ENCODE measurements around the gene DACT2.
"Not testable (repeated sequence)": the region's sequence is repeated elsewhere in the genome, so short reads cannot be mapped to it uniquely, and the experiment has no call there.

The DACT2 gene

DNA sequence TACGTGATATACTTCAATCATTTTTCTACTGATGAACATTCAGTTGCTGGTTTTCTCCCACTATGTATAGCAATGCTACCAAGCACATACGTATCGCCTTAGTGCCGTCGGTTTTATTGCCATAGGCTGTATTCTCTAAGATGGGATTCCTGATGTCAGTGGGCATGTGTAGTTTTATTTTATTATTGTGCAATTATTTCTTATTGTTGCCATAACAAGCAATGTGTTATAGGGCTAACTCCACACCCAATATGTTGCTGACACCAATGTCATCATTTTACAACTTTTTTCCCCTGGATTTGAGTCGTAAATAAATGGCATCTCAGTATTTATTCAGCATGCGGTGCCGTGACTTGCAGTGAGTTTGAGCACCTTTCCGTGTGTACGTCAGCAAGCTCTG lies 10.8 kb upstream of the DACT2 start:
- Histone ChIP-seq H3K27me3 (ENCODE audit: insufficient read depth, low read length) (no peaks in the 10 kb centered on the region), H3K4me3 (ENCODE audit: low read length) (no peak overlapping the region), H3K36me3 (ENCODE audit: insufficient read depth, low read length) (no peaks in the 10 kb centered on the region), H2AFZ (ENCODE audit: low read depth, low read length) (no peak overlapping the region), H3K4me1 (ENCODE audit: insufficient read depth, low read length) (peaks cover 14% of the 10 kb centered on the region), H3K9me3 (ENCODE audit: low read length) (no peaks in the 10 kb centered on the region)

DNA sequence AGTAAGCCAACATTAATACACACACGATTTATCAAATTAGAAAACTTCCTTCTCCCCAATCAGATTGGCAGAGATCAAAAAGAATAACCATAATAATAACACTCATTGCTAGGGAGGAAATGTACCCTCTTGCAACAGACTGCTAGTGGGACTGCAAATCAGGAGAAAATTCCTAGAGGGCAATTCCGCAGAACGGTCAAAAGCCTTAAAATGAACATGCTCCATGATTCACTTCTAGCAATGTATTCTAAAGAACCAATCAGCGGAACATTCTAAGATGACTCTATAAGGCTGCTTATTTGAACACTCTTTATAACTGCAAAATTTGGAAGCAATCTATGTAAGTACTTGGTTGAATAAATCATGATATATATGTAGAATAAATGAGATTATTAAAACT lies 8.5 kb upstream of the DACT2 start:
- H3K4me3 ChIP-seq (ENCODE audit: low read length): no peak overlapping the region
- H2AFZ ChIP-seq (ENCODE audit: low read depth, low read length): no peak overlapping the region
- H3K4me1 ChIP-seq (ENCODE audit: insufficient read depth, low read length): peaks cover 14% of the 10 kb centered on the region
- no peaks in the 10 kb centered on the region for H3K9me3 ChIP-seq (ENCODE audit: low read length)
- H3K36me3 ChIP-seq (ENCODE audit: insufficient read depth, low read length): no peaks in the 10 kb centered on the region
- H3K27me3 ChIP-seq (ENCODE audit: insufficient read depth, low read length): no peaks in the 10 kb centered on the region

DNA sequence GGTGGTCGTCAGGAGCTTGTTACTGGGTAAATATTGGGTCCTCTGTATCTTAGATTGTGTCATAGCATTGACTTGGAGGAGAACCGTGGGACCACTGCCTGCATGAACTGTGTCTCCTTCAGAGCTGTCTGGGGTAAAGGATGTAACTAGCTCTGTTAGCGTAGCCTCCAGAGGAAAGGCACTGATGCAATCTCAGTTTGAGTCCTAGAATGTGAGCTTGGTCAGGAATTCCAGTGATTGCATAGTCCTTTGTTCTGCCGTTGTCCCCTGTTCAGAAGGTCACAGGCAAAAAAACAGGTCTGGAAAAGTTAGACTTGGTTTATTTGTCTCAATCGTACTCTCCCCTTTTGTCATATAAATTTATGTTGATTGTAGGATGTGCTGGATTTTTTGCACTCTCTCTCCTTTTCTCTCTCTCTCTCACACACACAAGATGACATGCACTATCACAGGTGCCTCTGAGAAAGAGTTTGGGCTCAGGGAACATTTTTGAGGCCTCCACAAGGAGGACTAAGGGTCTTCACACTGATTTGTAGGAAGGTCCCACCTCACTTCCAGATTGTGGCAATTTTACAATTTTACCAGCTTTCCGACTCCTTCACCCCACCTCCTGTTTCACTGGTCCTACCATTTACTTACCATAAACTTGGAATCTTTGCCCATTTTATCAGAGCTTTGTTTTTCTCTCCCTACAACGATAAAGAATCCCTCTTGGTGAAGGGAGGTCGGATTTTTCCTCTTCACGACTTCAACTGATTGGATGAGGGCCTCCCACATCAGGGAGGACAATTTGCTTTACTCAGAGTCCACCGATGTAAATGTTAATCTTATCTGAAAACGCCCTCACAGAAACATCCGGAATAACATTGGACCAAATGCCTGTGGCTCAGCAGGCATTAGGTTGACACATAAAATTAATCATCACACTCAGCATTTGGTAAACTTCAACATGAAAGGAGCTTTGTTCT lies 7.0 kb upstream of the DACT2 start:
- Histone ChIP-seq H3K4me1 (ENCODE audit: insufficient read depth, low read length) (peaks cover 14% of the 10 kb centered on the region), H3K9me3 (ENCODE audit: low read length) (no peaks in the 10 kb centered on the region), H3K27me3 (ENCODE audit: insufficient read depth, low read length) (no peaks in the 10 kb centered on the region), H3K36me3 (ENCODE audit: insufficient read depth, low read length) (no peaks in the 10 kb centered on the region), H2AFZ (ENCODE audit: low read depth, low read length) (peak overlapping the region; percentile 6), H3K4me3 (ENCODE audit: low read length) (no peak overlapping the region)

DNA sequence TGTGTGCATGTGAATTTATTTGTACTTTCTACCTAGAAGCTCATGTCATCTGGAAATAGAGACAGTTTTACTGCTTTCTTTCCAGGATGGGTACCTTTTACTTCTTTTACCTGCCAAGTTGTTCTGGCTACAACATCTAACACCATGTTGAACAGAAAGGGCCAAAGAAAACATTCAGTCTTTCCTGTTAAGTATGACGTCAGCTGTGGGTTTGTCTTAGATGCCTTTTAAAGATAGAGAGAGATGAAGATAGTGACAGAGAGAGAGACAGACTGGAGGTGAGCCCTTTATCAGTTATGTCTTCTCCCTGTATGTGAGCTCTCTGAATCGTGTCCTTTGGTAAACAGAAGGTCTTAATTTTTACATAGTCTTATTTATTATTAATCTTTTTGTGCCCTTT lies 3.4 kb upstream of the DACT2 start:
- H3K27me3 ChIP-seq (ENCODE audit: insufficient read depth, low read length): no peaks in the 10 kb centered on the region
- H3K9me3 ChIP-seq (ENCODE audit: low read length): no peaks in the 10 kb centered on the region
- no peak overlapping the region for H3K4me3 ChIP-seq (ENCODE audit: low read length)
- peaks cover 25% of the 10 kb centered on the region for H3K4me1 ChIP-seq (ENCODE audit: insufficient read depth, low read length)
- no peak overlapping the region for H2AFZ ChIP-seq (ENCODE audit: low read depth, low read length)
- H3K36me3 ChIP-seq (ENCODE audit: insufficient read depth, low read length): no peaks in the 10 kb centered on the region

DNA sequence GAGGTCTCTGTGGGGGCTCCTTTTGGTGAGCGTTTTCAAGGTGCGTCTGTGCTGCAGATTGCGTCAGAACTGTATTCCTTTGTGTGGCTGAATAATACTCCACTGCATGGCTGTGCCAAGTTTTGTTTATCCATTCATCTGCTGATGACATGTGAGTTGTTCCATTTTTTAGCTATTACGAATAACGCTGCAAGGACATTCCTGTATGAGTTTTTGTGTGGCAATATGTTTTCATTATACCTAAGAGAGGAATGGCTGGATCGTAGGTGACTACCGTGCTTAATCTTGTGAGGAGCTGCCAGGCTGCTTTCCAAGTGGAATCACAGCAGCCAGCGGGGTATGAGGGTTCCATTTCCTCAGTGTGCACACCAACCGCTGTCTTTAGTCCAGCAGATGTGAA lies 1.1 kb upstream of the DACT2 start:
- peaks cover 15% of the 10 kb centered on the region for H3K4me1 ChIP-seq (ENCODE audit: insufficient read depth, low read length)
- no peaks in the 10 kb centered on the region for H3K9me3 ChIP-seq (ENCODE audit: low read length)
- no peaks in the 10 kb centered on the region for H3K36me3 ChIP-seq (ENCODE audit: insufficient read depth, low read length)
- no peaks in the 10 kb centered on the region for H3K27me3 ChIP-seq (ENCODE audit: insufficient read depth, low read length)
- H3K4me3 ChIP-seq (ENCODE audit: low read length): no peak overlapping the region
- no peak overlapping the region for H2AFZ ChIP-seq (ENCODE audit: low read depth, low read length)

DNA sequence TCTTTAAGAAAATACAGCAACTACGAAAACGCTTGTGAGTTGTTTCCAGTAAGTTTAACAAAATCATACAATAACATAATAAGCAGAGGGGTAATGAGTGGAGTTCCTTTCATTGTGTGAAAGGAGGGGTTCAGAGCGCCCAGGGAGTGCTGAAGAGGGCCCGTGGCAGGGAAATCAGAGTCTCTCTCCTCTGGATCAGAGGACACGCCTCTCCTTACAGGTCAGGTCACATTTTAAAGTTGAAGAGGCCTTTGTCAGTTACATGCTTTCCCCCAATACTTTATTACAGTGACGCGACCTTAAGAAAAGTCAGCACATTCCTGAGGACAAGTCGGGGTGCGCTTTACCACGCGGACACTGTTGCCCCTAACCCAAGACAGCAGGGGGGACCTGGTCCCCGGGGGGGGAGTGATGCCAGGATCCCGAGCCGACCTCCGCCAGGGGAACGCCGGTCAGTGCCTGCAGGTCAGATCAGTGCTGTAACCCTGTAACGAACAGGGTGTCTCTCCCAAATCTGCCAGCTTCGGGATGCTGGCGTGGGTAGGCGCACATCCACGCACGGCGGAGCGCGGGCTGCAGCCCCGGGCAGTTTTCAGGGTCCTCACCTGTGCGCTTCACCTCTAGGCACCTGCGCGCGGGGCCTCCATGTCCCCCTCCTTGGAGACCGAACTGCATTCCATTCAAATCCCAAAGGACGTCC lies 848 bp downstream of the DACT2 start:
- Histone ChIP-seq H3K9me3 (ENCODE audit: low read length) (no peaks in the 10 kb centered on the region), H2AFZ (ENCODE audit: low read depth, low read length) (peak overlapping the region; percentile 95), H3K4me3 (ENCODE audit: low read length) (peak overlapping the region; percentile 56), H3K4me1 (ENCODE audit: insufficient read depth, low read length) (peaks cover 21% of the 10 kb centered on the region), H3K27me3 (ENCODE audit: insufficient read depth, low read length) (no peaks in the 10 kb centered on the region), H3K36me3 (ENCODE audit: insufficient read depth, low read length) (no peaks in the 10 kb centered on the region)

DNA sequence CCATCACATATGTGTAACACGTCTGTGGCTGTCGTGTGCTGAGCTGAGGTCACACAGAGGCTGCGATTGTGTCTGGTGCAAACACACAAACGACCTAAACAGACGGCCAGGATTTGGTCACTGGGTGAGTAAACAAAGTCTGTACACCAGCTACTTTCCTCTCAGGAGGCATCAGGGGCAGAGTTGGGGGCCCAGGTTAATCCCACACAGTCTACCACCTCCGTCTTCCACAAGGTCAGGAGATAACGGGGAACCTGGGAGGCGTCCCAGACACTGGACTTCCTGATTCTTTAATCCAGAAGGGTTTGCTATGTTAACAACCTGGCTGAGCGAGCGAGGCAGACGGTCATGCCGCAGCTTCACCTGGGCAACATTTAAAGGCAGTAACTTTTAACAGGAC lies 1.5 kb downstream of the DACT2 start:
- Histone ChIP-seq H3K4me1 (ENCODE audit: insufficient read depth, low read length) (peaks cover 27% of the 10 kb centered on the region), H3K27me3 (ENCODE audit: insufficient read depth, low read length) (no peaks in the 10 kb centered on the region), H2AFZ (ENCODE audit: low read depth, low read length) (no peak overlapping the region), H3K36me3 (ENCODE audit: insufficient read depth, low read length) (no peaks in the 10 kb centered on the region), H3K9me3 (ENCODE audit: low read length) (no peaks in the 10 kb centered on the region), H3K4me3 (ENCODE audit: low read length) (peak overlapping the region; percentile 56)

DNA sequence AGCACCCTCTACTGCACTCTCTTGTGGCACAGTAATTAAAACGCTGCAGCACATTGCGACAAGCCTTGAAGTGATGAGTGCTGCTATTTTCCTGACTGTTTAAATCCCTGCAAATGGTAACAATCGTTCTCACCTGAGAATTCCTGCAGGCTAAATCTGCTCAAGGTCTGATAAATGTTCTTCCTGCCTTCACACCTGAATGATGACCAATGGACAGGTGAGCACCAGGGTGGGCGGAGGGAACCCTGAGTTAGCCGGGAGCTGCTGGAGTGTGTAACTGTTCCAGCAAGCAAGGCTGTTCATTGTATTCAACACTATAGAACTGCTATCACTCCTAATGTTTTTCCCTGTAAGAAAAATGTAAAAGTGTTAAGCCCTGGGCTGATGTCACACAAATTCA lies 4.0 kb downstream of the DACT2 start:
- no peaks in the 10 kb centered on the region for H3K27me3 ChIP-seq (ENCODE audit: insufficient read depth, low read length)

DNA sequence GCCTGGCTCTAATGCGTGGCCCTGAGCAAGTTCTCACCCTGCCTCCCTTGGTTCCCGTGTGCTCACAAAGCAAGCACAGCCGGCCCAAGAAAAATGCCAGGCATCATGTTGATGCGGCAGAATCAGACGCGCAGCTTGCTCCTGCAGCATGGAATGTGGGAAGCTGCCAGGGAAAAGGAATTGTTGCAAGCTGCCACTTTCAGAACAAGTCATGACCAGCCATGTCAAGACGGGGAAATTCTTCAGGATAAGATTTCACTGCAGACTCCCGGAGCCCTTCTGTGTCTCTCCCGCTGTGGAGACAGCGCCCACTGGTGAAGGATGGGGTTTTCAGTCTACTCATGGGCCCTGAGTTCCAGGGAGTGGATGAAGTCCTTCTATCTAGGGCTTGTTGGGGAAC lies 4.6 kb downstream of the DACT2 start:
- H3K36me3 ChIP-seq (ENCODE audit: insufficient read depth, low read length): peaks cover under 1% of the 10 kb centered on the region
- no peak overlapping the region for H2AFZ ChIP-seq (ENCODE audit: low read depth, low read length)
- H3K27me3 ChIP-seq (ENCODE audit: insufficient read depth, low read length): no peaks in the 10 kb centered on the region
- H3K9me3 ChIP-seq (ENCODE audit: low read length): no peaks in the 10 kb centered on the region
- H3K4me1 ChIP-seq (ENCODE audit: insufficient read depth, low read length): peaks cover 27% of the 10 kb centered on the region
- no peak overlapping the region for H3K4me3 ChIP-seq (ENCODE audit: low read length)

More for the DNA sequence above, 4.0 kb downstream of the DACT2 start:
- no peaks in the 10 kb centered on the region for H3K9me3 ChIP-seq (ENCODE audit: low read length)
- H3K36me3 ChIP-seq (ENCODE audit: insufficient read depth, low read length): no peaks in the 10 kb centered on the region
- H2AFZ ChIP-seq (ENCODE audit: low read depth, low read length): no peak overlapping the region
- H3K4me3 ChIP-seq (ENCODE audit: low read length): no peak overlapping the region
- peaks cover 27% of the 10 kb centered on the region for H3K4me1 ChIP-seq (ENCODE audit: insufficient read depth, low read length)

DNA sequence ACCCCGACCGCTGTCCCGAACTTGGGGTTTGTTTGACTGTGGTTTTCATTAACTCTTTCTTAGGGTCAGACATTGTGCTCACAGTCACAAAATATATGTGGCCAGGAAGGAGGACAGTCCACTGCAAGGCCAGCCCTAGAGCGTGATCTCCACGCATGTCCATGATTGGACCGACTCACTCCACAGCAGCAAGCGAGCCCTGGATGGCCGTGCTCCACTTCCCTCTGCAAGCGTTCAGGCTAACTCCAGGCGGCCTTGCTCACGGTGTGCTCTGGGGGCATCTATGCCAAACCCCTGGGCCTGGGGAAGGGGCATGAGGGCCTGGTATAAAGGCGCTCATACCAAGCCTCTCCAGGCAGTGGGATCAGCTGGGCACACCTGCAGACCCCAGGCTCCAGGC lies 5.6 kb downstream of the DACT2 start:
- Histone ChIP-seq H3K36me3 (ENCODE audit: insufficient read depth, low read length) (peaks cover 5% of the 10 kb centered on the region), H3K4me1 (ENCODE audit: insufficient read depth, low read length) (peaks cover 26% of the 10 kb centered on the region), H3K27me3 (ENCODE audit: insufficient read depth, low read length) (no peaks in the 10 kb centered on the region), H2AFZ (ENCODE audit: low read depth, low read length) (peak overlapping the region; percentile 48), H3K9me3 (ENCODE audit: low read length) (no peaks in the 10 kb centered on the region), H3K4me3 (ENCODE audit: low read length) (no peak overlapping the region)

DNA sequence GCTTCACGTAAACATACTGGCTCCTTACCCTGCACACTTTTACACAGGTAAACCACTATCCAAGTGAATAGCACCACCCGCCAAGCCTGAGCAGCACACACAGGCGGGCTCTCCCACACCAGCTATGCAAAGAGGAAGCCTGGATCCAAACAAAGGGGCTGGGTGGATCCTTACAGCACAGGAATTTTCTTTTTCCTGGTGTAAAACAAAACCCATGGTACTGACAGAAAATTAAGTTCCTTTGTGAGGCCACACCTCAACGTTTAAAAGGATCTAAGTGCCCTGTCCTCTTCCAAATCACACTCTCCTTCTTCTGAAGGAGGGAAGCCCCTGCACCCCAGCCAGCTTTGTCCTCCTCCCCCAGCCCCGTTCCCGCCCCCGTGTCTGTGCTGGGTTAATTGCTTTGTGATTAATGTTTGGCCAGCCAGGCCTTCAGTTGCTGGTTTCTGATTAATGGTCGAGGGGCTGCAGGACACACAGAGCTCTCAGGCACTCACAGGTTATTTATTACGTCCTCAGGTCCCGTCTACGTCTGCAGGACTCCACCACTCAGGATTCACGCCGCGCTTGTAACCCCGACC lies 6.1 kb downstream of the DACT2 start:
- H3K27me3 ChIP-seq (ENCODE audit: insufficient read depth, low read length): no peaks in the 10 kb centered on the region
- no peaks in the 10 kb centered on the region for H3K9me3 ChIP-seq (ENCODE audit: low read length)
- peaks cover 5% of the 10 kb centered on the region for H3K36me3 ChIP-seq (ENCODE audit: insufficient read depth, low read length)
- peak overlapping the region; percentile 48 for H2AFZ ChIP-seq (ENCODE audit: low read depth, low read length)
- H3K4me1 ChIP-seq (ENCODE audit: insufficient read depth, low read length): peaks cover 21% of the 10 kb centered on the region
- H3K4me3 ChIP-seq (ENCODE audit: low read length): no peak overlapping the region

DNA sequence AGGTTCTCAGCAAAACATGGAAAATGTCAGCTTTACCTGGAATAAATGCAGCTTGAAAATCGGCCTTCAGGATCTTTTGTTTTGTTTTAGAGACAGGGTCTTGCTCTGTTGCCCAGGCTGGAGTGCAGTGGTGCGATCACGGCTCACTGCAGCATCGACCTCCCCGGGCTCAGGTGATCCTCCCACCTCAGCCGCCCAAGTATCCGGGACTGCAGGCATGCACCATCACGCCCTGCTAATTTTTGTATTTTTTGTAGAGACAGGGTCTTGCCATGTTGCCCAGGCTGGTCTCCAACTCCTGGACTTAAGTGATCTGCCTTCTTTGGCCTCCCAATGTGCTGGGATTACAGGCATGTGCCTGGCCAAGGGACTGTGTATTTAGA lies 7.5 kb downstream of the DACT2 start:
- H3K4me1 ChIP-seq (ENCODE audit: insufficient read depth, low read length): peaks cover 14% of the 10 kb centered on the region
- H3K36me3 ChIP-seq (ENCODE audit: insufficient read depth, low read length); H3K4me3 ChIP-seq (ENCODE audit: low read length); H3K27me3 ChIP-seq (ENCODE audit: insufficient read depth, low read length); H2AFZ ChIP-seq (ENCODE audit: low read depth, low read length); H3K9me3 ChIP-seq (ENCODE audit: low read length): not testable (repeated sequence)

DNA sequence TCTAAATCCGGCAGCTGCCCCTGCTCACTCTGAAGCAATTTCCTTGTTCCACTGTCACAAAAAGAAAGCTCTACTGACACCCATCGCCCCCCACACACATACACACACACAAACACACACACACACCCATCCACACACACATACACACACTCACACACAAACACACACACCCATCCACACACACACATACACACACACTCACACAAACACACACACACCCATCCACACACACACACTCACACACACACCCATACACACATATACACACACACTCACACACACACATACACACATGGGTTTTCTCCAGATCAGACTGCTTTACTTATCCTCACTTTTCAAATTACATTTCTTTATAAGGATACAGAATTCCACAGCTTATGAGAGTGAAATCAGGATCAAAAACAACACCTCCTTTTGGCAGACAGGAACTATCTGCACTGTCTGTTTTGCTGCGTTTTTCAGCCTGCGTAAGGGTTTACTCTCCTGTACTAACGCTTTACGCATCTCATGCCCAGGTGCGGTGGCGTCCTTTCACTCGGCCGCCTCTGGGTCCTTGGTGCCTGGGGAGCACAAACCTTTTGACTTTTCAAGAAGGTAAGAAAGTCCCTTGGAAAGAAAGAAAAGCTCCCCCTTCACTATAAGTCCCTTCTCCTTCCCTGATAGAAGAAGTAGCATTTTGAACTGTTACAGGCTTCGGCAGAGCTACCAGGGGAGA lies 8.0 kb downstream of the DACT2 start:
- Histone ChIP-seq H3K4me1 (ENCODE audit: insufficient read depth, low read length) (peaks cover 14% of the 10 kb centered on the region), H2AFZ (ENCODE audit: low read depth, low read length) (no peak overlapping the region), H3K4me3 (ENCODE audit: low read length) (no peak overlapping the region)

More for the DNA sequence above, 8.0 kb downstream of the DACT2 start:
- no peaks in the 10 kb centered on the region for H3K27me3 ChIP-seq (ENCODE audit: insufficient read depth, low read length)
- no peaks in the 10 kb centered on the region for H3K9me3 ChIP-seq (ENCODE audit: low read length)
- H3K36me3 ChIP-seq (ENCODE audit: insufficient read depth, low read length): peaks cover 5% of the 10 kb centered on the region
